Body of pancreas (tissue), 4 donors: ENCODE results near the gene DHODH. TPM values are rescaled to one million over a fixed set of nuclear protein-coding genes. Genes with fewer than 3 reads are reported as not detected.
"Not testable (repeated sequence)": the region's sequence is repeated elsewhere in the genome, so short reads cannot be mapped to it uniquely, and the experiment has no call there.

Source experiments
- ATAC-seq: fragments of 150-250 bp; one replicate; pipeline ENCODE4 v1.9.1; 2016
- DNase-seq, 4 donors: peaks; one replicate each; pipeline ENCODE4 v3.0.0-alpha.2; 2019
- H3K27ac ChIP-seq, 4 donors: fragments of 200-600 bp; sonication (generic); 1 replicate in 3 of 4; 2 replicates in 1 of 4; pipeline versions ENCODE4 v1.5.1 to v1.6.1; 2016 to 2019; ENCODE audit warnings: mild to moderate bottlenecking in 1 of 4, mixed read lengths in 1 of 4, moderate library complexity in 1 of 4
- H3K27me3 ChIP-seq, 2 donors: fragments of 200-600 bp; sonication (generic); one replicate each; pipeline ENCODE4 v1.6.0; 2016; ENCODE audit warnings: mild to moderate bottlenecking in 1 of 2
- H3K36me3 ChIP-seq, 2 donors: fragments of 200-600 bp; sonication (generic); replicated peaks in 1 of 2; 2 replicates each; pipeline ENCODE4 v1.5.1; 2016; ENCODE audit warnings: low read depth in 2 of 2; ENCODE audit not compliant: insufficient read depth in 1 of 2
- H3K4me1 ChIP-seq: fragments of 200-600 bp; sonication (generic); one replicate; pipeline ENCODE4 v1.6.0; 2016
- H3K4me3 ChIP-seq, 2 donors: fragments of 200-600 bp; sonication (generic); 1 replicate in 1 of 2; 2 replicates in 1 of 2; pipeline ENCODE4 v1.5.1; 2016 to 2019
- H3K9me3 ChIP-seq, 3 donors: fragments of 200-600 bp; sonication (generic); 1 replicate in 2 of 3; 2 replicates in 1 of 3; pipeline ENCODE4 v1.5.1; 2016
- CTCF ChIP-seq, 7 experiments: fragments of 450-650 bp in 4 of 7; fragments of 200-600 bp in 3 of 7; sonication (generic) in 3 of 7; IDR thresholded peaks; one replicate each; pipeline ENCODE4 v1.5.1; 2016 to 2019; ENCODE audit warnings: antibody characterized with exemption in 7 of 7
- POLR2A ChIP-seq, 3 donors: fragments of 450-650 bp; IDR thresholded peaks; one replicate each; pipeline ENCODE4 v1.6.1; 2016; ENCODE audit warnings: antibody characterized with exemption in 3 of 3, mild to moderate bottlenecking in 2 of 3
- WGBS, 2 donors: methylation state at CpG; one replicate each; pipeline ENCODE4 v1.1.5; 2017; 5-methylcytosine and 5-hydroxymethylcytosine counted together
- intact Hi-C: fragments of 100-400 bp; cut with DNase I; formaldehyde crosslinking; loops from one replicate; pipeline ENCODE4 v1.15.1; 2023
- small RNA-seq: library from RNA; depleted of rRNA; stranded (forward); fragments of <200 nt; gene quantifications from one replicate; pipeline ENCODE3, GENCODE V24; 2016
- total RNA-seq, 2 donors: library from RNA; depleted of rRNA; stranded (reverse); fragments of >200 nt; gene quantifications; one replicate each; pipeline ENCODE4 v1.1.0, GENCODE V29; 2016

The DHODH gene
- total RNA-seq, 2 donors from 2014 or later = 4.4 to 5.3 TPM

GRCh38 chr16:72072514-72073342 is 64.2 kb downstream of the DHODH start:
- WGBS, 2 donors = 26 to 28% methylated on average over 12 of the region's 12 CpGs
- Histone ChIP-seq H3K9me3 (no peaks in the 10 kb centered on the region), H3K27me3 (no peaks in the 10 kb centered on the region), H3K36me3 (no peaks in the 10 kb centered on the region), H3K4me1 (peaks cover 20% of the 10 kb centered on the region), H3K4me3 (no peak overlapping the region), H3K27ac (peak overlapping the region in 2 of 4 donors; percentile 34 to 67)
- ATAC-seq = peak; percentile 57
- peak in 3 of 4 donors; percentile 22 to 37 (median 31) for DNase-seq
- intact Hi-C loops = no loop called here
- TF ChIP-seq POLR2A (IDR thresholded peaks at IDR 0.05) = no peak
- no peak for TF ChIP-seq CTCF (IDR thresholded peaks at IDR 0.05)

- intact Hi-C loops = no loop called here
- no peak overlapping the region for H3K4me3 ChIP-seq
- WGBS, 2 donors = 71 to 73% methylated on average over 8 of the region's 8 CpGs
- no peaks in the 10 kb centered on the region for H3K36me3 ChIP-seq
- peak in 3 of 4 donors; percentile 11 to 53 (median 14) for DNase-seq
- TF ChIP-seq POLR2A (IDR thresholded peaks at IDR 0.05) (no peak), CTCF (IDR thresholded peaks at IDR 0.05) (no peak)
- H3K4me1 ChIP-seq = peaks cover 20% of the 10 kb centered on the region
- no peaks in the 10 kb centered on the region for H3K9me3 ChIP-seq
- ATAC-seq = peak; percentile 67
- H3K27ac ChIP-seq = peak overlapping the region in 2 of 4 donors; percentile 34 to 67
- H3K27me3 ChIP-seq = no peaks in the 10 kb centered on the region
Measured at GRCh38 chr16:72073560-72074230, 65.2 kb downstream of the DHODH start.

GRCh38 chr16:72075067-72075466 is 66.5 kb downstream of the DHODH start:
- WGBS, 2 donors = 56 to 71% methylated on average over 1 of the region's 6 CpGs
- peaks cover 20% of the 10 kb centered on the region for H3K4me1 ChIP-seq
- H3K4me3 ChIP-seq, H3K27ac ChIP-seq, H3K36me3 ChIP-seq, H3K9me3 ChIP-seq, H3K27me3 ChIP-seq, DNase-seq, intact Hi-C loops, ATAC-seq: not testable (repeated sequence)

Small RNA genes within 50 kb of the gene (small RNA-seq; reads per million reads assigned to genes)
- not detected for gene RPL39P31

Other genes with a start within 250 kb of the DHODH start
- 10 to 100 TPM; 58.1 to 84.7 TPM for gene AP1G1, start 199.9 kb upstream of the DHODH start, total RNA-seq
- gene ATXN1L, start 162.8 kb upstream of the DHODH start, total RNA-seq = 10 to 100 TPM; 14.5 to 16.2 TPM
- gene ZNF821, start 124.6 kb upstream of the DHODH start, total RNA-seq = 1 to 10 TPM; 8.6 to 8.9 TPM
- gene IST1, start 113.2 kb upstream of the DHODH start, total RNA-seq = 10 to 100 TPM; 60.3 to 82.8 TPM
- not detected for gene PKD1L3, start 8.3 kb upstream of the DHODH start, total RNA-seq
- 10 to 100 TPM in 1 of 2 donors, 1 to 10 TPM in 1; 3.6 to 15.5 TPM for gene HP, start 45.8 kb downstream of the DHODH start, total RNA-seq
- gene HPR, start 54.5 kb downstream of the DHODH start, total RNA-seq = not detected
- gene TXNL4B, start 84.9 kb downstream of the DHODH start, total RNA-seq = 1 to 10 TPM; 5.4 to 7.3 TPM
- 10 to 100 TPM; 28.3 to 40.5 TPM for gene DHX38, start 85.1 kb downstream of the DHODH start, total RNA-seq
- 1 to 10 TPM; 2.0 to 4.4 TPM for gene PMFBP1, start 163.4 kb downstream of the DHODH start, total RNA-seq